GM23338 (cell line): ENCODE results near the gene NUMB. TPM values are rescaled to one million over a fixed set of nuclear protein-coding genes. Genes with fewer than 3 reads are reported as not detected.
"Not testable (repeated sequence)": the region's sequence is repeated elsewhere in the genome, so short reads cannot be mapped to it uniquely, and the experiment has no call there.

Source experiments
- ATAC-seq: fragments of 200-7000 bp; cut with Tn5 transposase; 3 replicates; pipeline ENCODE4 v1.9.1; 2020
- DNase-seq: peaks from one replicate; pipeline ENCODE4 v3.0.0-alpha.2; 2015; ENCODE audit warnings: low spot score
- H2AFZ ChIP-seq: fragments of 200-600 bp; sonication (generic); 2 replicates; pipeline ENCODE4 v1.8.0; 2016; ENCODE audit warnings: antibody characterized with exemption, mild to moderate bottlenecking, moderate library complexity
- H3F3A ChIP-seq: fragments of 200-600 bp; sonication (generic); replicated peaks from 2 replicates; pipeline ENCODE4 v1.8.0; 2017; ENCODE audit warnings: antibody characterized with exemption, mixed run types, low read depth
- H3K27ac ChIP-seq: fragments of 200-600 bp; sonication (generic); 2 replicates; pipeline ENCODE4 v1.6.1; 2016; ENCODE audit warnings: low read depth
- H3K27me3 ChIP-seq: fragments of 200-600 bp; sonication (generic); 2 replicates; pipeline ENCODE4 v1.8.0; 2016; ENCODE audit warnings: mild to moderate bottlenecking, mixed run types, moderate library complexity; ENCODE audit not compliant: insufficient read depth
- H3K36me3 ChIP-seq: fragments of 200-600 bp; sonication (generic); 2 replicates; pipeline ENCODE4 v1.8.0; 2016; ENCODE audit warnings: mild to moderate bottlenecking; ENCODE audit not compliant: insufficient read depth
- H3K4me1 ChIP-seq: fragments of 200-600 bp; sonication (generic); 2 replicates; pipeline ENCODE4 v1.8.0; 2016; ENCODE audit warnings: mild to moderate bottlenecking, moderate library complexity; ENCODE audit not compliant: insufficient read depth
- H3K4me2 ChIP-seq: fragments of 200-600 bp; sonication (generic); 2 replicates; pipeline ENCODE4 v1.7.1; 2017; ENCODE audit warnings: mixed run types
- H3K4me3 ChIP-seq: fragments of 200-600 bp; sonication (generic); 2 replicates; pipeline ENCODE4 v1.6.1; 2016; ENCODE audit warnings: mixed run types
- H3K79me2 ChIP-seq: fragments of 200-600 bp; sonication (generic); replicated peaks from 2 replicates; pipeline ENCODE4 v1.8.0; 2017; ENCODE audit warnings: mild to moderate bottlenecking; ENCODE audit not compliant: insufficient read depth
- H3K9me2 ChIP-seq: fragments of 200-600 bp; sonication (generic); 2 replicates; pipeline ENCODE4 v1.8.0; 2017; ENCODE audit not compliant: insufficient read depth
- H4K20me1 ChIP-seq: fragments of 200-600 bp; sonication (generic); replicated peaks from 2 replicates; pipeline ENCODE4 v1.8.0; 2017; ENCODE audit warnings: mild to moderate bottlenecking; ENCODE audit not compliant: insufficient read depth
- H3K27ac Mint-ChIP-seq: 2 replicates; pipeline ENCODE4 v1.8.0; 2020; ENCODE audit warnings: inconsistent platforms, mild to moderate bottlenecking, moderate library complexity, mixed read lengths
- H3K27me3 Mint-ChIP-seq: 3 replicates; pipeline ENCODE4 v1.8.0; 2022; ENCODE audit warnings: low read depth, mild to moderate bottlenecking, moderate library complexity, mixed read lengths, inconsistent platforms; ENCODE audit not compliant: insufficient read depth, poor library complexity
- H3K36me3 Mint-ChIP-seq: 3 replicates; pipeline ENCODE4 v1.8.0; 2021; ENCODE audit warnings: low read depth, mild to moderate bottlenecking, inconsistent platforms, moderate library complexity, mixed read lengths
- H3K4me1 Mint-ChIP-seq: 3 replicates; pipeline ENCODE4 v1.8.0; 2020; ENCODE audit warnings: mild to moderate bottlenecking, inconsistent platforms, mixed read lengths
- H3K4me3 Mint-ChIP-seq: 3 replicates; pipeline ENCODE4 v1.8.0; 2021; ENCODE audit warnings: moderate library complexity, mild to moderate bottlenecking, inconsistent platforms, mixed read lengths
- H3K9me3 Mint-ChIP-seq: 3 replicates; pipeline ENCODE4 v1.8.0; 2020; ENCODE audit warnings: moderate library complexity, mild to moderate bottlenecking, inconsistent platforms, mixed read lengths
- CREB1 ChIP-seq: fragments of 250-450 bp; sonication (Bioruptor Pico); IDR thresholded peaks from 2 replicates; pipeline ENCODE4 v1.5.0; 2020; ENCODE audit warnings: low read depth, mild to moderate bottlenecking, moderate library complexity
- JUNB ChIP-seq: IDR thresholded peaks from one replicate; pipeline ENCODE4 v1.6.1; 2016; ENCODE audit warnings: antibody characterized with exemption; ENCODE audit not compliant: unreplicated experiment
- NANOG ChIP-seq: IDR thresholded peaks from 2 replicates; pipeline ENCODE4 v1.6.1; 2016; ENCODE audit warnings: antibody characterized with exemption, borderline replicate concordance
- POLR2AphosphoS5 ChIP-seq: IDR thresholded peaks from 2 replicates; pipeline ENCODE4 v1.6.1; 2016; ENCODE audit warnings: antibody characterized with exemption, low read depth
- STAT1 ChIP-seq: IDR thresholded peaks from one replicate; pipeline ENCODE4 v1.6.1; 2016; ENCODE audit warnings: antibody characterized with exemption; ENCODE audit not compliant: unreplicated experiment
- ZNF331 ChIP-seq: fragments of 250-450 bp; sonication (Bioruptor Pico); IDR thresholded peaks from 2 replicates; pipeline ENCODE4 v1.5.0; 2020; ENCODE audit warnings: low read depth, mild to moderate bottlenecking, moderate library complexity
- polyA plus RNA-seq: library from polyadenylated mRNA; unstranded; fragments of >200 nt; fragmentation: Nextera tagmentation; extraction: Ambion mirVana; gene quantifications from 2 replicates; pipeline ENCODE4 v1.2.1, GENCODE V29; 2016
- total RNA-seq: library from RNA; depleted of rRNA; stranded (reverse); fragments of >200 nt; shearing (Covaris generic); gene quantifications from 2 replicates; pipeline ENCODE4 v1.2.3, GENCODE V29; 2014
- TF ChIP-seq, protein P1 (sequence below), 2 experiments: fragments of 200-600 bp in 1 of 2; sonication (generic) in 1 of 2; conservative IDR thresholded peaks; 2 replicates each; pipeline versions ENCODE4 v1.5.1 to v1.6.1; 2016 to 2017; ENCODE audit warnings: antibody characterized with exemption in 2 of 2, low read depth in 2 of 2, mild to moderate bottlenecking in 2 of 2, moderate library complexity in 1 of 2

Gene NUMB
- total and polyA plus RNA-seq, 2 experiments from 2014 or later = 32.1 to 36.7 TPM

DNA sequence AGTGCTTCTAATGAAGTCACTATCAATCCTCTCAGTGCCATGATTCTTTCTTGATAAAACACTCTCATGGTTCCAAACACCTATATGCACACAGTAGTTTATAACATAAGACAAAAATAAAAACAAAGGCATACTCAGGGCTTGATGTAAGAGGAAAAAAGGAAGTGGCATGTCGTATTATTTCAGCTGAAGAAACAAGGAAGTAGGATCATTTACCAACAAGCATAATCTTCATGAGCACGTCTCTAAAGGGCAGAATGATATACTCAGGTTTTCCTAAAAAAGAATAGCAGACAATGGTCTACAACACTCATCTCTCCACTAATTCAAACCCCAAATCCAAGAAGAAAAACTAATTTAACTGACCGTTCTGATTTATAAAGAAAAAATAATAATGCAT, 33.9 kb downstream of the NUMB start:
- Histone ChIP-seq H3K27ac (no peak overlapping the region; the same call in 1 of the 2 replicates), H3K9me2 (no peaks in the 10 kb centered on the region), H3K79me2 (peaks cover 96% of the 10 kb centered on the region), H3K4me3 (no peak overlapping the region), H2AFZ (no peak overlapping the region), H3F3A (no peaks in the 10 kb centered on the region), H3K36me3 (no peaks in the 10 kb centered on the region), H4K20me1 (peaks cover 7% of the 10 kb centered on the region), H3K4me1 (peaks cover 4% of the 10 kb centered on the region), H3K27me3 (no peaks in the 10 kb centered on the region), H3K4me2 (no peak overlapping the region)
- TF ChIP-seq, protein P1, sequence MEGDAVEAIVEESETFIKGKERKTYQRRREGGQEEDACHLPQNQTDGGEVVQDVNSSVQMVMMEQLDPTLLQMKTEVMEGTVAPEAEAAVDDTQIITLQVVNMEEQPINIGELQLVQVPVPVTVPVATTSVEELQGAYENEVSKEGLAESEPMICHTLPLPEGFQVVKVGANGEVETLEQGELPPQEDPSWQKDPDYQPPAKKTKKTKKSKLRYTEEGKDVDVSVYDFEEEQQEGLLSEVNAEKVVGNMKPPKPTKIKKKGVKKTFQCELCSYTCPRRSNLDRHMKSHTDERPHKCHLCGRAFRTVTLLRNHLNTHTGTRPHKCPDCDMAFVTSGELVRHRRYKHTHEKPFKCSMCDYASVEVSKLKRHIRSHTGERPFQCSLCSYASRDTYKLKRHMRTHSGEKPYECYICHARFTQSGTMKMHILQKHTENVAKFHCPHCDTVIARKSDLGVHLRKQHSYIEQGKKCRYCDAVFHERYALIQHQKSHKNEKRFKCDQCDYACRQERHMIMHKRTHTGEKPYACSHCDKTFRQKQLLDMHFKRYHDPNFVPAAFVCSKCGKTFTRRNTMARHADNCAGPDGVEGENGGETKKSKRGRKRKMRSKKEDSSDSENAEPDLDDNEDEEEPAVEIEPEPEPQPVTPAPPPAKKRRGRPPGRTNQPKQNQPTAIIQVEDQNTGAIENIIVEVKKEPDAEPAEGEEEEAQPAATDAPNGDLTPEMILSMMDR (conservative IDR thresholded peaks at IDR 0.05; ENCODE audit: low read depth in 2 of 2) = no peak
- no peak for TF ChIP-seq JUNB
- TF ChIP-seq CREB1 (CRISPR knock-in tag) = no peak
- TF ChIP-seq NANOG = no peak
- TF ChIP-seq STAT1 = no peak
- Mint-ChIP-seq H3K4me3 (no peak overlapping the region), H3K9me3 (no peaks in the 10 kb centered on the region), H3K27me3 (peaks cover 2% of the 10 kb centered on the region), H3K27ac (no peak overlapping the region), H3K4me1 (peaks cover 14% of the 10 kb centered on the region), H3K36me3 (peaks cover 11% of the 10 kb centered on the region; the same call in 2 of the 3 replicates)
- no peak for DNase-seq
- no peak for ATAC-seq

DNA sequence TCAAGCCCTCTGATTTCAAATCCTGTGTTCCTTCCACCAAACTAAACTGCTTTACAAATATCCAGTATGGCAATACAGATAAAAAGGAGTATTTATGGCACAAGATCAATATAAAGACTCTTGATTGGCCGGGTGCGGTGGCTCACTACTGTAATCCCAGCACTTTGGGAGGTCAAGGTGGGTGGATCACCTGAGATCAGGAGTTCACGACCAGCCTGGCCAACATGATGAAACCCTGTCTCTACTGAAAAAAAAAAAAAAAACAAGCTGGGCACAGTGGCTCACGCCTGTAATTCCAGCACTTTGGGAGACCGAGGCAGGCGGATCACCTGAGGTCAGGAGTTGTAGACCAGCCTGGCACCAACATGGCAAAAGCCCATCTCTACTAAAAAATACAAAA, 35.3 kb downstream of the NUMB start:
- ATAC-seq, H3K9me3 Mint-ChIP-seq, H3K27me3 Mint-ChIP-seq, H3K36me3 ChIP-seq, H4K20me1 ChIP-seq, H3F3A ChIP-seq, H3K27me3 ChIP-seq, H3K4me3 Mint-ChIP-seq, H3K4me3 ChIP-seq, H3K9me2 ChIP-seq, H3K27ac Mint-ChIP-seq, DNase-seq, H3K4me1 ChIP-seq, H3K27ac ChIP-seq, H2AFZ ChIP-seq, H3K4me2 ChIP-seq: not testable (repeated sequence)
- peaks cover 96% of the 10 kb centered on the region for H3K79me2 ChIP-seq
- peaks cover 12% of the 10 kb centered on the region; the same call in 2 of the 3 replicates for H3K36me3 Mint-ChIP-seq
- H3K4me1 Mint-ChIP-seq = peaks cover 11% of the 10 kb centered on the region

DNA sequence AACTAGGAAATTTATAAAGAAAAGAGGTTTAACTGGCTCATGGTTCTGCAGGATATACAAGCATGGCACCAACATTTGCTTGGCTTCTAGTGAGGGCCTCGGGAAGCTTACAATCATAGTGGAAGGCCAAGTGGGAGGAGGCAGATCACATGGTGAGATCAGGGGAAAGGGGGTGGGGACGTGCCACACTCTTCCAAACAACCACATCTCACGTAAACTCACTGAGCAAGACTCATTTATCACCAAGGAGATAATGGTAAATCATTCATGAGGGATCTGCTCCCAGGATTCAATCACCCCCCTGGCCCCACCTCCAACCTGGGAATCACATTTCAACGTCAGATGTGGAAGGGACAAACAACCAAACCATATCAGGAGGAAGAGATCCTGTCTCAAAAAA, 35.8 kb downstream of the NUMB start:
- Histone ChIP-seq H4K20me1 (peaks cover 3% of the 10 kb centered on the region; the same call in 1 of the 2 replicates), H3K79me2 (peaks cover 96% of the 10 kb centered on the region)
- no peak overlapping the region for H3K27ac Mint-ChIP-seq

More for the DNA sequence above, 35.8 kb downstream of the NUMB start:
- Histone ChIP-seq H3K27me3 (no peaks in the 10 kb centered on the region), H3F3A (no peaks in the 10 kb centered on the region), H3K27ac (peak overlapping the region; percentile 60; the same call in 1 of the 2 replicates), H3K9me2 (no peaks in the 10 kb centered on the region), H3K4me3 (no peak overlapping the region), H3K4me1 (peaks cover 4% of the 10 kb centered on the region), H3K36me3 (no peaks in the 10 kb centered on the region), H3K4me2 (no peak overlapping the region), H2AFZ (no peak overlapping the region)
- H3K4me1 Mint-ChIP-seq = peaks cover 9% of the 10 kb centered on the region
- H3K4me3 Mint-ChIP-seq = no peak overlapping the region
- ATAC-seq (peak; percentile 57), DNase-seq (peak; percentile 48)
- TF ChIP-seq POLR2AphosphoS5 (no peak), ZNF331 (CRISPR knock-in tag) (no peak)
- no peaks in the 10 kb centered on the region for H3K9me3 Mint-ChIP-seq
- H3K36me3 Mint-ChIP-seq = peaks cover 14% of the 10 kb centered on the region; the same call in 2 of the 3 replicates
- peaks cover 2% of the 10 kb centered on the region for H3K27me3 Mint-ChIP-seq
